DOHH2 (cell line): ENCODE data around the gene PRDM11.

ENCODE experiments used
- CTCF ChIP-seq: fragments of 200-600 bp; sonication (generic); IDR thresholded peaks from one replicate; pipeline ENCODE4 v1.5.1; 2014; ENCODE audit warnings: antibody characterized with exemption, mild to moderate bottlenecking, low read depth, low read length; ENCODE audit not compliant: poor library complexity, severe bottlenecking
- EZH2phosphoT487 ChIP-seq: fragments of 200-600 bp; sonication (generic); IDR thresholded peaks from 2 replicates; pipeline ENCODE4 v1.6.1; 2017; ENCODE audit warnings: borderline replicate concordance, mild to moderate bottlenecking, antibody characterized with exemption, low read length, moderate library complexity, mixed read lengths

- no peak for TF ChIP-seq CTCF
- no peak for TF ChIP-seq EZH2phosphoT487
Measured at GRCh38 chr11:45154276-45154675, 7.8 kb downstream of the PRDM11 start.
